Trophoblast cell (in vitro differentiated cells and primary cell): ENCODE measurements around the gene CHMP4B.

Source experiments
- DNase-seq, 2 donors: peaks; one replicate each; pipeline ENCODE4 v3.0.0-alpha.2; 2016
- H2AFZ ChIP-seq: 2 replicates; pipeline ENCODE4 v1.6.1; 2013; ENCODE audit warnings: low read length, moderate library complexity, mild to moderate bottlenecking; ENCODE audit not compliant: insufficient read depth, poor library complexity
- H2AK5ac ChIP-seq: 2 replicates; pipeline ENCODE4 v1.6.1; 2013; ENCODE audit warnings: mild to moderate bottlenecking, low read length
- H2BK120ac ChIP-seq: 2 replicates; pipeline ENCODE4 v1.6.1; 2013; ENCODE audit warnings: low read length, mild to moderate bottlenecking, moderate library complexity; ENCODE audit not compliant: insufficient read depth, poor library complexity
- H2BK12ac ChIP-seq: 2 replicates; pipeline ENCODE4 v1.6.1; 2013; ENCODE audit warnings: mild to moderate bottlenecking, low read length, moderate library complexity
- H2BK5ac ChIP-seq: 2 replicates; pipeline ENCODE4 v1.6.1; 2013; ENCODE audit warnings: low read length, low read depth, moderate library complexity, mild to moderate bottlenecking; ENCODE audit not compliant: poor library complexity
- H3K14ac ChIP-seq: 2 replicates; pipeline ENCODE4 v1.6.1; 2013; ENCODE audit warnings: mild to moderate bottlenecking, low read length
- H3K18ac ChIP-seq: 2 replicates; pipeline ENCODE4 v1.6.1; 2013; ENCODE audit warnings: mild to moderate bottlenecking, low read length
- H3K23ac ChIP-seq: 2 replicates; pipeline ENCODE4 v1.6.1; 2013; ENCODE audit warnings: low read length
- H3K27ac ChIP-seq: 2 replicates; pipeline ENCODE4 v1.5.1; 2013; ENCODE audit warnings: low read depth, mild to moderate bottlenecking, inconsistent platforms, low read length, moderate library complexity
- H3K27me3 ChIP-seq: 2 replicates; pipeline ENCODE4 v1.6.1; 2013; ENCODE audit warnings: inconsistent platforms, mild to moderate bottlenecking, low read length, moderate library complexity; ENCODE audit not compliant: insufficient read depth
- H3K36me3 ChIP-seq, 2 experiments: 1 replicate in 1 of 2; 2 replicates in 1 of 2; pipeline ENCODE4 v1.6.1; 2013; ENCODE audit warnings: low read length in 2 of 2, mild to moderate bottlenecking in 2 of 2, moderate library complexity in 1 of 2; ENCODE audit not compliant: insufficient read depth in 2 of 2, control insufficient read depth in 1 of 2
- H3K4ac ChIP-seq: 2 replicates; pipeline ENCODE4 v1.6.1; 2013; ENCODE audit warnings: low read depth, mild to moderate bottlenecking, low read length, moderate library complexity
- H3K4me1 ChIP-seq, 2 experiments: 1 replicate in 1 of 2; 2 replicates in 1 of 2; pipeline ENCODE4 v1.6.1; 2013; ENCODE audit warnings: low read length in 2 of 2, mild to moderate bottlenecking in 2 of 2, moderate library complexity in 1 of 2; ENCODE audit not compliant: insufficient read depth in 2 of 2, control insufficient read depth in 1 of 2
- H3K4me2 ChIP-seq: 2 replicates; pipeline ENCODE4 v1.6.1; 2013; ENCODE audit warnings: inconsistent platforms, mild to moderate bottlenecking, low read length, moderate library complexity
- H3K4me3 ChIP-seq: 2 replicates; pipeline ENCODE4 v1.5.1; 2013; ENCODE audit warnings: mild to moderate bottlenecking, low read depth, low read length, inconsistent platforms
- H3K79me1 ChIP-seq: one replicate; pipeline ENCODE4 v1.6.1; 2013; ENCODE audit warnings: low read length
- H3K79me2 ChIP-seq: 2 replicates; pipeline ENCODE4 v1.6.1; 2013; ENCODE audit warnings: low read length, mild to moderate bottlenecking; ENCODE audit not compliant: control insufficient read depth, insufficient read depth, poor library complexity
- H3K9ac ChIP-seq: 2 replicates; pipeline ENCODE4 v1.6.1; 2013; ENCODE audit warnings: mild to moderate bottlenecking, low read length
- H3K9me3 ChIP-seq: 2 replicates; pipeline ENCODE4 v1.6.1; 2013; ENCODE audit warnings: low read depth, mild to moderate bottlenecking, control low read depth, inconsistent platforms, low read length; ENCODE audit not compliant: insufficient read depth
- H4K12ac ChIP-seq: 2 replicates; pipeline ENCODE4 v1.6.1; 2013; ENCODE audit warnings: low read depth, mild to moderate bottlenecking, low read length, moderate library complexity
- H4K8ac ChIP-seq: 2 replicates; pipeline ENCODE4 v1.6.1; 2013; ENCODE audit warnings: low read depth, mild to moderate bottlenecking, low read length, moderate library complexity
- H4K91ac ChIP-seq: one replicate; pipeline ENCODE4 v1.6.1; 2013; ENCODE audit warnings: low read depth, mild to moderate bottlenecking, low read length, moderate library complexity
- WGBS: extraction: QIAGEN DNeasy Blood & Tissue Kit; methylation state at CpG from one replicate; pipeline ENCODE4 v1.1.7; 2013; ENCODE audit warnings: missing lambda C conversion rate; ENCODE audit not compliant: insufficient read length, insufficient coverage; ENCODE audit errors: extremely low coverage; 5-methylcytosine and 5-hydroxymethylcytosine counted together

CHMP4B gene

DNA sequence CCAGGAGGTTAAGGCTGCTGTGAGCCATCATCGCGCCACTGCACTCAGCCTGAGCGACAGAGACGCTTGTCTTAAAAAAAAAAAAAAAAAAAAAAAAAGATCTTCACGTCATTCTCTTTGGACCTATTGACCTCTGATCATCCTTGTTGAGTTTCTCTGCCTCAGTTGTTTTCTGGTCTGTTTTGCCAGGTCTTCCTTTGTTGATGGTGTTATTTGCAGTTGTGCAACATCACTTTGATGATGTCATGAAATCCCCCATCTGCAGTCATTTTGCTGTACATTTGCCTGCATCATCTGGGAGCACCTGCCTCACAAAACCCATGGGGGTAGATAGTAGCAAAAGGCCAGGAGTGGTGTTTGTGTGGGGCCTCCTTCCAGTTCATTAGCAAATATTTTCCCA, 39.2 kb upstream of the CHMP4B start:
- no peak overlapping the region for H3K4ac ChIP-seq
- no peak for DNase-seq
- peaks cover 0 to 3% of the 10 kb centered on the region in 2 experiments for H3K36me3 ChIP-seq
- H3K79me2 ChIP-seq = no peaks in the 10 kb centered on the region
- no CpG with 5 or more reads among the region's 5 CpGs for WGBS
- no peak overlapping the region for H4K12ac ChIP-seq
- H2BK5ac ChIP-seq = no peak overlapping the region
- no peak overlapping the region for H3K18ac ChIP-seq
- H3K9me3 ChIP-seq = no peaks in the 10 kb centered on the region
- H2AFZ ChIP-seq = no peak overlapping the region
- H3K79me1 ChIP-seq = no peaks in the 10 kb centered on the region
- H3K4me1 ChIP-seq = peaks cover 0 to under 1% of the 10 kb centered on the region in 2 experiments
- no peak overlapping the region for H2AK5ac ChIP-seq
- no peak overlapping the region for H4K91ac ChIP-seq
- no peak overlapping the region for H3K27ac ChIP-seq
- H4K8ac ChIP-seq = no peak overlapping the region
- no peaks in the 10 kb centered on the region for H3K27me3 ChIP-seq
- no peak overlapping the region for H2BK12ac ChIP-seq
- no peak overlapping the region for H3K23ac ChIP-seq
- no peak overlapping the region for H3K14ac ChIP-seq
- no peak overlapping the region for H2BK120ac ChIP-seq
- no peak overlapping the region for H3K4me2 ChIP-seq
- H3K4me3 ChIP-seq = no peak overlapping the region
- no peak overlapping the region for H3K9ac ChIP-seq

DNA sequence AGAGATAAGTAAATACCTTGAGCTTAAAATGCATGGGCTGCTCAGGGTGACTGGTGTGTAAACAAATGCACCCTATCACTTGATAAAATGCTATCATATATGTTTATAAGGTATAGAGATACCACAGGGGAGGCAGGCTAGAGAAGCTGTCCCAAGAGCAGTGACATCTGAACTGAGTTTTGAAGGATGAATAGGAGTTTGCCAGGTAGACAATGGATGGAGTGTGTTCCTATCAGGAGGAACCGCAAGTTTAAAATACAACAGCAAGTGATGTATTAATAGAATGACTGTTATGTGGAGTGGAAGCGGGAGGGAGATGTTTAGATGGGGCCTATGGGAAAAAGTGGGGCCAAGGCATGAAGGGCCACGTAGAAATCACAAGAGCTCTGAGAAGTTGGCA, 38.7 kb upstream of the CHMP4B start:
- Histone ChIP-seq H3K27ac (no peak overlapping the region), H3K4me2 (no peak overlapping the region), H3K9ac (no peak overlapping the region), H3K14ac (no peak overlapping the region), H3K4me1 (no peaks in the 10 kb centered on the region), H2BK12ac (no peak overlapping the region), H2AFZ (no peak overlapping the region), H3K4ac (no peak overlapping the region), H4K12ac (no peak overlapping the region), H4K91ac (no peak overlapping the region), H3K79me2 (no peaks in the 10 kb centered on the region), H3K4me3 (no peak overlapping the region), H3K36me3 (peaks cover 0 to 3% of the 10 kb centered on the region in 2 experiments), H3K9me3 (no peaks in the 10 kb centered on the region), H2AK5ac (no peak overlapping the region), H3K27me3 (no peaks in the 10 kb centered on the region), H2BK5ac (no peak overlapping the region), H3K18ac (no peak overlapping the region), H4K8ac (no peak overlapping the region), H2BK120ac (no peak overlapping the region), H3K79me1 (no peaks in the 10 kb centered on the region), H3K23ac (no peak overlapping the region)
- no CpG with 5 or more reads among the region's 3 CpGs for WGBS
- DNase-seq = no peak

DNA sequence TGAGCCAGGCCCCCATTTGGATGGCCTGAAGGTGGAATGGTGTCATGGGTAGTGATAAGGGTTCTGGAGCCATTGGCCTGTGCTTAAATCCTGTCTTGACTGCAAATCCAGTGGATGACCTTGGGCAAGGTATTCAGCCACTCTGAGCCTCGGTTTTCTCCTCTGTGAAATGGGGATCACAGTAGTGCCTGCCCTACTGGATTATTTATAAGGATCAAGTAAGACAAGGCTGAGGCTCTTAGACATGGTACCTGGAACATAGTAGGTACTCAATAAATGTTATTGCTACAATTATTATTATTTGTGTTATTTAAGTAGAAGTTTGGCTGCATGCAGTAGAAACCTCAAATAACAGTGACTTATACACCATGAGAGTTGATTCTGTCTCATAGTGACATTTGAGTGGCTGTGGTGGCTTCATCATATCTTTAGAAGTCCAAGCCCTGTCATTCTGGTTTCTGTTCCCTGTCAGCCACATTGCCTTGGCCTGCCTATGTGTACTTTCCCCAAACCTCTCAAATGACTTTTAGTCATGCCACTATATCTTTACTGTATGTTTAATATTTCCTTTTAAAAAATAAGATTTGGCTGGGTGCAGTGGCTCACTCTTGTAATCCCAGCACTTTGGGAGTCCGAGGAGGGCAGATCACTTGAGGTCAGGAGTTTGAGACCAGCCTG, 37.6 kb upstream of the CHMP4B start:
- no peak overlapping the region for H2BK5ac ChIP-seq
- no peak overlapping the region for H3K4me3 ChIP-seq
- no peaks in the 10 kb centered on the region for H3K79me2 ChIP-seq

DNA sequence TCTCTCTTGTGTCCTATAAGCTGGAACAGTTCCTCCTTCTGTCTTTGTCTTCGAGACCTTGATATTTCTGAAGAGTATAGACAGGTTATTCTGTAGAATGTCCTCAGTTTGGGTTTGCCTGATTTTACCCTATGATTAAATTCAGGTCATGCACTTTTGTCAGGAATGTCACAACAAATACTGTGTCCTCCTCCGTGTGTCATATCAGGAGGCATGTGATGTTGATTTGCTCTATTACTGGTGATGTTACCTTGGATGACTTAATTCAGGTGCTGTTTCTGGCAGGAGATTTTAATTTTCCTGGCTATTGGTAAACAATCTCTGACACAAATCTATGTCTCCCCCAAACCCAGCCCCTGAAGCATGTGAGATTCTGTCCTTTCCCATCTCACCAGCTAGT, 33.3 kb upstream of the CHMP4B start:
- no peak for DNase-seq
- H3K9me3 ChIP-seq = peaks cover 1% of the 10 kb centered on the region
- H3K79me2 ChIP-seq = peaks cover 3% of the 10 kb centered on the region
- peaks cover 2% of the 10 kb centered on the region for H3K79me1 ChIP-seq
- no peak overlapping the region for H2BK12ac ChIP-seq
- no peak overlapping the region for H2AK5ac ChIP-seq
- no CpG with 5 or more reads among the region's 2 CpGs for WGBS
- H3K9ac ChIP-seq = no peak overlapping the region
- no peak overlapping the region for H4K8ac ChIP-seq
- H3K14ac ChIP-seq = no peak overlapping the region
- no peak overlapping the region for H4K12ac ChIP-seq
- H3K36me3 ChIP-seq = no peaks in the 10 kb centered on the region
- H3K23ac ChIP-seq = no peak overlapping the region
- no peak overlapping the region for H2BK5ac ChIP-seq
- no peak overlapping the region for H2BK120ac ChIP-seq
- no peak overlapping the region for H3K4me3 ChIP-seq
- no peak overlapping the region for H4K91ac ChIP-seq
- H3K18ac ChIP-seq = no peak overlapping the region
- no peak overlapping the region for H3K4me2 ChIP-seq
- no peak overlapping the region for H2AFZ ChIP-seq
- no peaks in the 10 kb centered on the region for H3K27me3 ChIP-seq
- H3K4me1 ChIP-seq = peaks cover 2 to 9% of the 10 kb centered on the region in 2 experiments
- H3K27ac ChIP-seq = no peak overlapping the region
- no peak overlapping the region for H3K4ac ChIP-seq

More for the DNA sequence above, 37.6 kb upstream of the CHMP4B start:
- Histone ChIP-seq H3K9me3 (peaks cover 1% of the 10 kb centered on the region), H2BK120ac (no peak overlapping the region), H3K4me2 (no peak overlapping the region), H3K14ac (no peak overlapping the region), H3K27me3 (no peaks in the 10 kb centered on the region), H3K4me1 (peaks cover 0 to 3% of the 10 kb centered on the region in 2 experiments), H3K18ac (no peak overlapping the region), H2AK5ac (no peak overlapping the region), H2AFZ (no peak overlapping the region), H4K8ac (no peak overlapping the region), H4K12ac (no peak overlapping the region), H3K27ac (no peak overlapping the region), H3K9ac (no peak overlapping the region), H3K23ac (no peak overlapping the region), H3K4ac (no peak overlapping the region), H3K79me1 (no peaks in the 10 kb centered on the region), H4K91ac (no peak overlapping the region), H2BK12ac (no peak overlapping the region), H3K36me3 (no peaks in the 10 kb centered on the region)
- no peak for DNase-seq
- no CpG with 5 or more reads among the region's 2 CpGs for WGBS
